GM21381 (cell line): ENCODE results near the gene BMP10.
A peak's percentile ranks its signal among the peaks of the same experiment; 100 is the strongest.

Source experiments
- ATAC-seq: cut with Tn5 transposase; IDR thresholded peaks from one replicate; pipeline ENCODE4 v1.9.1; 2021; ENCODE audit warnings: mild to moderate bottlenecking, moderate library complexity; ENCODE audit not compliant: unreplicated experiment

BMP10 gene

DNA sequence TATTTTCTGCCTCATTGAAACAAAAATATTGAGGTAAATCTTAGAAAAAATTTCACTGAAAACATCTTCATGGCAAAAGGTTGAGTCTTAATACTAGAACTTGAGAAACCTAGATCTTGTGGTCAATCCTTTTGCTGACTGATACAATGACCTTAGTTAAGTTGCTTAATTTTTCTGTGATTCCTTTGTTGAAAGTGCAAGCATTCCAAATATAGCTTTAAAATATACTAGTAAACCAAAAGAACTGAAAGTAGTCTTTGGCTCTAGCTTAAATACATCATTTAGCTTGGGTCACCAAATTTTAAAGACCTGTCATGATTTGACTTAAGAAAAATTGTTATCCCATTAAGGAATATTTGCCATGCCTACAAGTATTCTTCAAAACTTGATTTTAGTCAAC, 16.7 kb downstream of the BMP10 start:
- ATAC-seq, result no peak

- ATAC-seq, result no peak
Observed at GRCh38 chr2:68853915-68854314, 17.3 kb downstream of the BMP10 start.

- ATAC-seq, result no peak
Observed at GRCh38 chr2:68853035-68853434, 18.2 kb downstream of the BMP10 start.

GRCh38 chr2:68850524-68850923, 20.7 kb downstream of the BMP10 start:
- no peak for ATAC-seq

- ATAC-seq, result no peak
Observed at GRCh38 chr2:68849579-68850030, 21.6 kb downstream of the BMP10 start.

- no peak for ATAC-seq
Observed at GRCh38 chr2:68847751-68848150, 23.4 kb downstream of the BMP10 start.

DNA sequence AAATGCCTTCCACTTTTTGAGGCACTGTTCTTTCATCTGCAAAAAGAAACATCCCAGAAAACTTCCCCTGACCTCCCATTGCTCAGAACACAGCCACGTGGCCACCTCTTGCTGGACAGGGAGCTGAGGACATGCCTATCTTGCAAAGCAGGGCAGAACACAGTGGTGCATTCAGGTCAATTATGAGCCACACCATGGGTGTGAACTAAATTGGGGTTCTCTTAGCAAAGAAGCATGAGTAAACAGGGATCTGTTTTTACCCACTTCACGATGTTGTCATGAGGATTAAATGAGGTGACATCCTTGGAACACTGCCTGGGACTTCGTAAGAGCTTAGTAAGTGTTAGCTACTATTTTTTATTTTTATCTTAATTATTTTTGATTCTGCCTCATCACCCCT, 25.1 kb downstream of the BMP10 start:
- no peak for ATAC-seq

GRCh38 chr2:68845043-68845442, 26.2 kb downstream of the BMP10 start:
- ATAC-seq, result no peak

GRCh38 chr2:68839260-68839833, 31.9 kb downstream of the BMP10 start:
- ATAC-seq, result no peak

GRCh38 chr2:68838641-68839040, 32.6 kb downstream of the BMP10 start:
- ATAC-seq, result no peak

DNA sequence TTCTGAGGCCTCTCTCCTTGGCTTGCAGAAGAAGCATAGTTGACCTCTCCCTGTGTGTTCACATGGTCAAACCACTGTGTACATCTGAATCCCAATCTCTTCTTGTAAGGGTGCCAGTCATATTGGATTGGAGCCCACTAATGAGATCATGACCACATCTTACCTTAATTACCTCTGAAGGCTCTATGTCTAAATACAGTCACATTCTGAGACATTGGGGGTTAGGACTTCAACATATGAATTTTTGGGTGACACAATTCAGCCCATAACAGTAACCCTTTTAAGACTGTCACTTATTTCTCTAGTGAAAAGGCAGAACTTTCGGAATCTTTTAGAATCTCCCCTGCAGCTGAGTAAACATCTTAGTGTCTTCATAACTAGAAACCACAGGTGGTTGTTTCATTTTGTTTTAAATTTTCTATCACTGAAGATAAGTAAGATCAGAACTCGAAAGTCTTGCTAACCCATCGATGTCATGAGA, 33.3 kb downstream of the BMP10 start:
- peak; percentile 65 for ATAC-seq

GRCh38 chr2:68837164-68837860, 33.9 kb downstream of the BMP10 start:
- no peak for ATAC-seq

DNA sequence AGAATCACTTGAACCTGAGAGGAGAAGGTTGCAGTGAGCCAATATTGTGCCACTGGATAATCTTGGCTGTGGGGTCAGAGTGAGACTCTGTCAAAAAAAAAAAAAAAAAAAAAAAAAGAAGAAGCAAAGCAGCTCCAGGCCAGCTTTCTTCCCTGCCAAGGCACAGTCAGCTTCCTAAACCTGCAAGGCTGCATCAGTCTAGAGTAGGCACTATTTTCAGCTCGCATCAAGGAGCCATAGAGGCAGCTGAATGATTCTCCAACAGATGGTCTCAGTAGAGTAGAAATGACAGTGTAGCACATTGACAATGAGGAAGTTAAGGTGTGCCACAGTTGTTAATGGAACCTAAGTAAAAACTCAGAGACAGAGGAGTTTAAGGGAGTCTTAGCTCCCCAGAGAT, 35.6 kb downstream of the BMP10 start:
- no peak for ATAC-seq

- ATAC-seq, result no peak
Observed at GRCh38 chr2:68834737-68835376, 36.3 kb downstream of the BMP10 start.

GRCh38 chr2:68833162-68833561, 38.0 kb downstream of the BMP10 start:
- no peak for ATAC-seq

GRCh38 chr2:68832233-68832869, 38.8 kb downstream of the BMP10 start:
- ATAC-seq, result peak; percentile 72

GRCh38 chr2:68831686-68832232, 39.4 kb downstream of the BMP10 start:
- no peak for ATAC-seq

GRCh38 chr2:68829749-68830148, 41.4 kb downstream of the BMP10 start:
- ATAC-seq, result no peak

- ATAC-seq, result no peak
Observed at GRCh38 chr2:68828887-68829708, 42.1 kb downstream of the BMP10 start.

GRCh38 chr2:68827666-68828065, 43.5 kb downstream of the BMP10 start:
- no peak for ATAC-seq
